HG03039 (cell line): ENCODE data around the gene RAD23B.

ENCODE experiments used
- ATAC-seq: cut with Tn5 transposase; IDR thresholded peaks from one replicate; pipeline ENCODE4 v1.9.1; 2021; ENCODE audit warnings: mild to moderate bottlenecking, moderate library complexity; ENCODE audit not compliant: unreplicated experiment

RAD23B gene

GRCh38 chr9:107332883-107333282 lies 49.8 kb downstream of the RAD23B start:
- ATAC-seq = no peak

- no peak for ATAC-seq
These were observed 50.3 kb downstream of the RAD23B start for GRCh38 chr9:107333363-107333762.

- ATAC-seq = no peak
These were observed 51.2 kb downstream of the RAD23B start for GRCh38 chr9:107334103-107334776.

- ATAC-seq = no peak
These were observed 52.3 kb downstream of the RAD23B start for GRCh38 chr9:107335331-107335730.

- no peak for ATAC-seq
These were observed 53.8 kb downstream of the RAD23B start for GRCh38 chr9:107336718-107337360.

GRCh38 chr9:107337676-107338590 lies 54.9 kb downstream of the RAD23B start:
- ATAC-seq = no peak

GRCh38 chr9:107338911-107339659 lies 56.0 kb downstream of the RAD23B start:
- ATAC-seq = no peak

- ATAC-seq = peak; percentile 70
These were observed 58.0 kb downstream of the RAD23B start for GRCh38 chr9:107340920-107341632.

GRCh38 chr9:107342476-107343161 lies 59.5 kb downstream of the RAD23B start:
- no peak for ATAC-seq

GRCh38 chr9:107345327-107345726 lies 62.2 kb downstream of the RAD23B start:
- ATAC-seq = no peak

GRCh38 chr9:107348836-107349235 lies 65.8 kb downstream of the RAD23B start:
- ATAC-seq = no peak

- ATAC-seq = no peak
These were observed 67.4 kb downstream of the RAD23B start for GRCh38 chr9:107350443-107350842.

GRCh38 chr9:107351382-107352045 lies 68.4 kb downstream of the RAD23B start:
- no peak for ATAC-seq

GRCh38 chr9:107355394-107355793 lies 72.3 kb downstream of the RAD23B start:
- no peak for ATAC-seq

GRCh38 chr9:107358986-107359385 lies 75.9 kb downstream of the RAD23B start:
- no peak for ATAC-seq

GRCh38 chr9:107360098-107360497 lies 77.0 kb downstream of the RAD23B start:
- ATAC-seq = no peak

- ATAC-seq = no peak
These were observed 78.7 kb downstream of the RAD23B start for GRCh38 chr9:107361816-107362215.

GRCh38 chr9:107363516-107364152 lies 80.6 kb downstream of the RAD23B start:
- no peak for ATAC-seq
